Measurements from ENCODE around the gene E2F4. TPM values are rescaled to one million over a fixed set of nuclear protein-coding genes. Genes with fewer than 3 reads are reported as not detected.
A peak's percentile ranks its signal among the peaks of the same experiment; 100 is the strongest.

E2F4 gene
- total RNA-seq, 2 donors from 2014 or later: 53.8 to 70.3 TPM

GRCh38 chr16:67238278-67238575 is 46.3 kb downstream of the E2F4 start:
- TF ChIP-seq CTCF (IDR thresholded peaks at IDR 0.05): no peak
- H3K27me3 ChIP-seq: no peaks in the 10 kb centered on the region
- H3K4me1 ChIP-seq: peaks cover 0 to 35% of the 10 kb centered on the region in 2 donors
- H3K36me3 ChIP-seq: peaks cover 66% of the 10 kb centered on the region
- no peak overlapping the region for H3K27ac ChIP-seq
- H3K4me3 ChIP-seq: no peak overlapping the region
- H3K9me3 ChIP-seq: no peaks in the 10 kb centered on the region
- no peak for DNase-seq (ENCODE audit: low spot score)

- no peak overlapping the region for H3K4me3 ChIP-seq
- H3K4me1 ChIP-seq: peaks cover 0 to 42% of the 10 kb centered on the region in 2 donors
- no peaks in the 10 kb centered on the region for H3K9me3 ChIP-seq
- peaks cover 59% of the 10 kb centered on the region for H3K36me3 ChIP-seq
- DNase-seq (ENCODE audit: low spot score): no peak
- H3K27ac ChIP-seq: no peak overlapping the region
- no peak for TF ChIP-seq CTCF (IDR thresholded peaks at IDR 0.05)
- H3K27me3 ChIP-seq: no peaks in the 10 kb centered on the region
These were observed 47.0 kb downstream of the E2F4 start for GRCh38 chr16:67238806-67239470.

- Histone ChIP-seq H3K4me3 (no peak overlapping the region), H3K9me3 (no peaks in the 10 kb centered on the region), H3K4me1 (peaks cover 0 to 58% of the 10 kb centered on the region in 2 donors), H3K27me3 (no peaks in the 10 kb centered on the region), H3K36me3 (peaks cover 43% of the 10 kb centered on the region), H3K27ac (peak overlapping the region; percentile 94 to 95)
- no peak for TF ChIP-seq CTCF (IDR thresholded peaks at IDR 0.05)
- no peak for DNase-seq (ENCODE audit: low spot score)
These were observed 48.6 kb downstream of the E2F4 start for GRCh38 chr16:67240506-67240905.

DNA sequence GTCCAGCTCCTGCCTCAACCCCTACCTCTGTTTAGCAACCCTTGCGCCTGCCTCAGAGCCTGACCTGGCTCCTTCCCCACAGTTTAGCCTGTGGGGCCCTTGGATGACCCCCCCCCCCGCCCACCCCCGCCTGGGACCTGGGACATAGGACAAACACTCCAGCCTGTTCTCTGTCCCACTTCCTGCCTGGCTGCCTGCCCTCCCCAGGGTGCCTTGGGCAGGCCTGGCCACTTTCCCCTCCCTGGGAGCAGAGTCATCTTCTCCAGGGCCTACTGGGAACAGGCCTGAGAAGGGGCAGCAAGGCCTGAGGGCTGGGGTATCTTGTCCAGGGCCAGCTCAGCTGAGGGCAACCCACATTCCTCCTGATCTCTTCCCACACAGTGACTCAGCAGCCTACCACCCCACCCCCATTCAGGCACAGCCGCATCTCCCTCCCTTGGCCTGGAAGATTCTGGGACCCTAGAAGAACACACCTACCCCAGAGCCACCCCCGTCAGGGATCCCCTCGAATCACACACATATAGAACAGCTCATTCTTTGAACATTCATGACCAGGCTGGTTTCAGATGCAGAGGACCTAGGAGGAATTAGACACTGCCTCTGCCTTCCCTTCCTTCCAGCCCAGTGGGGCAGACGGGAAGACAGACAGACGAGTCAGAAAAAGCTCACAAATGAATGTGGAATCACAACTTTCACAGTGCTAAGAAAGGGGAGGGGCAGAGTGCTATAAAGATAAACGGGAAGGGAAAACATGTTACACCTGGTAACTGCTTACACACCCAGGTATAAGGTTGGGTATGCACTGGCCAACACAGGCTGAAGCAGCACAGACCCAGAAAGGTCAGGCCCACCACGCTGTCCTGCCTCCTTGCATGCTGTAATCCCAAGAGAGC is 49.3 kb downstream of the E2F4 start:
- H3K27me3 ChIP-seq: no peaks in the 10 kb centered on the region
- no peak for TF ChIP-seq CTCF (IDR thresholded peaks at IDR 0.05)

GRCh38 chr16:67242138-67242730 is 50.3 kb downstream of the E2F4 start:
- DNase-seq (ENCODE audit: low spot score): no peak
- peaks cover 26% of the 10 kb centered on the region for H3K36me3 ChIP-seq
- H3K4me3 ChIP-seq: no peak overlapping the region
- H3K27me3 ChIP-seq: no peaks in the 10 kb centered on the region
- H3K27ac ChIP-seq: peak overlapping the region; percentile 94 to 95
- H3K4me1 ChIP-seq: peaks cover 0 to 64% of the 10 kb centered on the region in 2 donors
- H3K9me3 ChIP-seq: no peaks in the 10 kb centered on the region
- TF ChIP-seq CTCF (IDR thresholded peaks at IDR 0.05): no peak

More for the DNA sequence above, 49.3 kb downstream of the E2F4 start:
- Histone ChIP-seq H3K27ac (peak overlapping the region; percentile 94 to 95), H3K9me3 (no peaks in the 10 kb centered on the region), H3K36me3 (peaks cover 36% of the 10 kb centered on the region), H3K4me3 (no peak overlapping the region), H3K4me1 (peaks cover 0 to 64% of the 10 kb centered on the region in 2 donors)
- DNase-seq (ENCODE audit: low spot score): peak; percentile 83
